Non-pigmented ciliary epithelial cell (primary cell): Measurements from ENCODE around the gene ZBTB16.
"Not testable (repeated sequence)": the region's sequence is repeated elsewhere in the genome, so short reads cannot be mapped to it uniquely, and the experiment has no call there.

Source experiments
- DNase-seq: peaks from one replicate; pipeline ENCODE4 v3.0.0-alpha.2; 2010; ENCODE audit warnings: low read depth

Gene ZBTB16

DNA sequence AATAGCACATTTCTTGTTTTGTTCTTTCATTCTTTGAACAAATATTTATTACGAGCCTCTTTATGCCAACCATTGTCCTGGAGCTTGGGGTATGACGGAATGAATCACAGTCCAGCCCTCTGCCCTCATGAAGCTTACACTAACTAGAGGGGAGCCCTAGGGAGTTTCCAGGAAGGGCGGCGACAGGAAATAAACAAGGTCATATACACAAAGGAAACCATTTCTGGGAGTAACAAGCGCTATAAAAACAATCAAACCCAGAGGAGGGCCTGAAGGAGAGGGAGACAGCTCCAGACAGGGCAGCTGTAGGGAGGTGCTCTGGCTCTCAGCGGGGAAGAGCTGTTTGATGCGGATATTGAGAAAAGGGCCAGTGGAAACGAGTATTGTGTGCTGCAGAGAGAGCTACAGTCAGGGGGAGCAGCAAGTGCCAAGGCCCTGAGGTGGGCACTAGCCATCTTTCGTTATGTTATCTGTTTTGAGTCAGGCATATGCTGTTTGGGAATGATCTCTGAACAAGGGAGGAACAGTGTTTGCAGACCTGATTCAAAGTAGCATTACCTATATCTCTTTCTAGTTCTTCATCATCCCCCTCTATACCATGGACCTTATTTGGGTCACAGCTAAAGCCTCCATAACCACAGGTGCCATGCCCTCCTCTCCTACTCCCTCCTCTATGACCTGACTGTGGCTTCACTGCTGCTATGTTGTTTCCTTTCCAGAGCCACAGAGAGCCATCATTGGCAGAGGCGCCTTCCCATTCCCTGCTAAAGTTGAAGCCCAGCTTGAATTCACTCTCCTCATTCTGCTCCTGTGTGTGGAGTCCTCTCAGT, 15.3 kb upstream of the ZBTB16 start:
- no peak for DNase-seq

- DNase-seq = no peak
Observed at GRCh38 chr11:114047327-114047726, 12.2 kb upstream of the ZBTB16 start.

DNA sequence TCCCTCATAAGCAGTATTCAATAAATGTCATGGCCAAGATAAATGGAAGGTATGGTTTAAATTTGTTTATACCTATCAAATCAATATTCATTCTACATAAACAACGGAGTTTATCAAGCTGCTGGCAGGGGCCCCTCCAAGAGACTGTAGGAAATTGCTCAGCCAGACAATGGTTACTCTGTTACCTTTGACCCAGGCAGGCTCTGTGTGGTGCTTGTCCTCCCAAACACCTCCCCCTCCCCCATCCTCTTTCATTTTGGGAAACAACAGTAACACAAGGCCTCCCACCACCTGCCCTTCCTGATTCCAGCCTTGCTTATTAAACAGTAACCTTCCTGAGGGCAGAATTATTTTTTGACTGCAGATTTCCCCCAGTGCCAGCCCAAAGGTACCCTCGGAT, 10.5 kb upstream of the ZBTB16 start:
- no peak for DNase-seq

- not testable (repeated sequence) for DNase-seq
Observed at GRCh38 chr11:114049766-114050165, 9.7 kb upstream of the ZBTB16 start.

DNA sequence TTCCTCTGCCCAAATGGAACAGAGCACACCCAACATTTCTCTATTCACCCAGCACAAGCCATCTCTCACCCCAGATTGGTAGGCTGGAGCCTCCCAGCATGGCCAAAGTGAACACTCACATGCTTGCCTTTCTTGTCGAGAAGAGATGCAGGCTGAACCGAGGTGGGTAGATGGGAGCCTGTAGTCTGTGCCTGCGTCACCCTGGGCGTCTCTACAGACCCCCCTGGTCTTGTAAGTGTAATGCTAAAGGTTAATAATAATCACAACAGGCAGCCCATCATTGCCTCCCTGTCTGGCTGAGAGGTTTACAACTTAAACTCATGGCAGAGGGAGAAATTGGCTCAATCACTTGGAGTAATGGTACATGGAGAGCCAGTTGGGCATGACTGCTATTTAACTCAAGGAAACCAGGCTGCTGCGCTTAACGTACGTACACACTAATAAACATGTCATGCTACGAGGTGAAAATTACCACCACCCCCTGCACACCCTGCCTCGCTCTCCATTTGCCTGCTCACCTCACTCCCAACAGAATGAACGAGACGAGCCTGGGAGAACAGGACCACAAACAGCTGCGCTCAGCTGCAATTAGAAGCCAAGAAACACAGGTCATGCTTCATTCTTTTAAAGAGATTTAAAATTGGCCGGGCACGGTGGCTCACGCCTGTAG, 9.1 kb upstream of the ZBTB16 start:
- DNase-seq = no peak

- no peak for DNase-seq
Observed at GRCh38 chr11:114051558-114051957, 8.0 kb upstream of the ZBTB16 start.

DNA sequence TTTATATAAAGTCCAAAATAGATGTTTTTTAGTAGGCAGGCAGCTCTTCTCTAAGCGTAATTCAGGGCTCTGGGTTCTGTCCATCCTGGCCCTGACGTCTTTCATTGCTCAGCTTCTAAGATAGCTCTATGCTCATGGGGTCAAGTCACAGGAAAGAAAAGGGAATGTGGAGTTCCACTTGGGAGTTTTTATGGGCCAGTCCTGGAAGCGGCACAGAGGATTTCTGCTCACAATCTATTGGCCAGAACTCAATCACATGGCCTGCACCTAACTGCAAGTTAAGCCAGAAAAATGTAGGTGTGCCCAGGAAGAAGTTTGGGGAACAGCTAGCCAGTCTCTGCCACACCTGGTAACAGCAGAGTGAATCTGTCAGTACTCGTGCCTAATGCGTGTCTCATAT, 7.4 kb upstream of the ZBTB16 start:
- DNase-seq = no peak

GRCh38 chr11:114053406-114053805, 6.1 kb upstream of the ZBTB16 start:
- no peak for DNase-seq

GRCh38 chr11:114054806-114055205, 4.7 kb upstream of the ZBTB16 start:
- no peak for DNase-seq

GRCh38 chr11:114056409-114056808, 3.1 kb upstream of the ZBTB16 start:
- DNase-seq = no peak

DNA sequence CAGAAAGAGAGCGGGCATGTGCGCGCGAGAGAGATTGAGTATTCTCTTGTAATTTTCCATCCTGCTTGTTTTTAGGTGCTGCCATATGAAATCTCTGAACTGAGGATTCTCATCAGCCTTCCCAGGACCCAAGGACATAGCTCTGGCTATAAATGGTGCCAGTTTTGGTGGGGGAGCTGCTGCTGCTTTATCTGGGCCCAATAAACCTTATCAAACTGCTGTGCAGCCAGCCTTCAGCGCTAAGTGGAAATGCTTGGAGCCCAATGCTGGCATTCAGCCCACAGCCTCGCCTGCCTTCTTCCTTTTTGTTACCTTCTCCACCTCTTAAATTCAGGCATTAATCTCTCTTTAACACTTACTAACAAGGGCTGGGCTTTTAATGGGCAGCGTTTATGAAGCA, 2.4 kb upstream of the ZBTB16 start:
- no peak for DNase-seq

DNA sequence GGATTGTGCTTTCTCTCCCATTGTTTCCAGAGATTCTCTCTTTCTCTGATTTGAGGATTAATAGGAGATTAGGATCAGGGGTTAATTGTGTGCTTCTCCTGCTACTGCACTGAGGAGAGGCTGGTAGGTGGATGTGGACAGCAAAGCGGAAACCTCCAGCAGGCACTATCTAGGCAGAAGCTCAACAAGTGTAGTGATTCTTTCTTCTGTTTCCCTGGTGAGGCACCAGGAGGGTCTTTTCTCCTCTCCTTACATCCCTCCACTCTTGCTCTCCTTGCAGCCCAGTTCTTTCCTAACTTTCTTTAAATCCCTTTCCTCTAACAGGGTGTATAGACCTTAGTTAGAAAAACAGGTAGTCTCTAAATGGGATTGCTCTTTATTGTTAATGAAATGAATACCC, 1.9 kb upstream of the ZBTB16 start:
- DNase-seq = no peak

DNA sequence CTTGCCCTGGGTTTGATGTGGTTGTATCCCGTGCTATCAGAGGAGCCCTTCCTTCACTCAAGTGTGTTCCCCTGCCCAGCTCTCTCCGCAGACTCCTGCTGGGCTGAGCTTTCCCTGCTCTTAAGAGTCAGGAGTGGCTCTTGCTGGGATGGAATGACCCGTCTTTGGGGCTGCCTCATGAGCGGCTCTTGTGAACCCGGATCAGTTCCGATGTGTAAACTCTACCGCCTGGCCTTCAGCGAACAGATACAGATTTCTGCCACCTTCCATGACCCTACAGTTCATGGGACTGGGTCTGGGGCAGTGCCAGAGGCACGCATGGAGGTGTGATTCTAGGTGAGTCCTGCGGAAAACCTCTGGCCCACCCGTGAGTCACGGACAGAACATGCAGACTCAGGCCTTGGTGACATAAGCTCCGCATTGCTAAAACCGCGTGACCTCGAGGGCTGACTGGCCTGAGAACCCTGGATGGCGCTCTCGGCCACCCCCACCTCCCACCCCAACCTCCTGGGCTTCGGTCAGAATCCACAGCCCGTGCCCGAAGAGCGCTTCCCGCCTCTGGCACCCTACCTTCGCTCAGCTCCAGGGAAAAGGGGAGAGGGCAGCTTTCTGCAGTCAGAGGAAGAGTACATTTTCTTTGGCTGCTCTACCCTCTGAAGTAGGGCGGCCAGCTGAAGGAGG, 1.3 kb upstream of the ZBTB16 start:
- DNase-seq = no peak

DNA sequence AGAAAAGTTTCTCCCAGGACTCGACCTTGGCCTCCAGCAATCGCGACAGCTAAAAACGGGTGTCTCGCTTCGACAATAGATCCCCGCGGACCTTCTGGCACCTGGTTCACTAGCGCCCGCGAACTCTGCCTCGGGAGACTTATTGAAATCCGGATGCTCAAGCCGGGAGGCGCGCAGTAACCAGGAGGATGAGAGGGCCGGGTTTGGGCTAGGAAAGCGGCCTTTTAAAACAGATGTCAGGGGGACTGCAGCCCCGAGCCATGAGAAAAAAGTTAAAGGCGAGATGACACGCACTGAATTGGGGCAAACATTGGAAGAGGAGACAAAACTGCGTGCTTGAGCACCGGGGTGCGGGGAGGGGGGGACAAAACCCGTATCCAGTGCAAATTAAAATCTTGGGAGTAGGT, 637 bp upstream of the ZBTB16 start:
- DNase-seq = no peak

GRCh38 chr11:114059984-114060391, 477 bp downstream of the ZBTB16 start:
- DNase-seq = no peak

- DNase-seq = no peak
Observed at GRCh38 chr11:114060392-114061047, 1.0 kb downstream of the ZBTB16 start.

- no peak for DNase-seq
Observed at GRCh38 chr11:114061048-114061680, 1.7 kb downstream of the ZBTB16 start.

GRCh38 chr11:114061681-114062049, 2.2 kb downstream of the ZBTB16 start:
- DNase-seq = no peak

- DNase-seq = no peak
Observed at GRCh38 chr11:114062272-114062671, 2.8 kb downstream of the ZBTB16 start.

DNA sequence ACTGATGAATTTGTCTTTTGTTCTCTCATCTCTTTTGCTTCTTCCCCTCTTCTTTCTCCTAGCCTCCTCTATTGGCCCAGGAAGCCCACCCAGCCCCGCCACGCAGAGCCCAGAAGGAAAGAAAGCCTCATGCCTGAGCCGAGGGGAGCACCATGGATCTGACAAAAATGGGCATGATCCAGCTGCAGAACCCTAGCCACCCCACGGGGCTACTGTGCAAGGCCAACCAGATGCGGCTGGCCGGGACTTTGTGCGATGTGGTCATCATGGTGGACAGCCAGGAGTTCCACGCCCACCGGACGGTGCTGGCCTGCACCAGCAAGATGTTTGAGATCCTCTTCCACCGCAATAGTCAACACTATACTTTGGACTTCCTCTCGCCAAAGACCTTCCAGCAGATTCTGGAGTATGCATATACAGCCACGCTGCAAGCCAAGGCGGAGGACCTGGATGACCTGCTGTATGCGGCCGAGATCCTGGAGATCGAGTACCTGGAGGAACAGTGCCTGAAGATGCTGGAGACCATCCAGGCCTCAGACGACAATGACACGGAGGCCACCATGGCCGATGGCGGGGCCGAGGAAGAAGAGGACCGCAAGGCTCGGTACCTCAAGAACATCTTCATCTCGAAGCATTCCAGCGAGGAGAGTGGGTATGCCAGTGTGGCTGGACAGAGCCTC, 3.8 kb downstream of the ZBTB16 start:
- no peak for DNase-seq

- no peak for DNase-seq
Observed at GRCh38 chr11:114063829-114064201, 4.3 kb downstream of the ZBTB16 start.

- no peak for DNase-seq
Observed at GRCh38 chr11:114064216-114064615, 4.7 kb downstream of the ZBTB16 start.
